Ovary (tissue), 9 donors: ENCODE data around the gene NCOA3. TPM values are rescaled to one million over a fixed set of nuclear protein-coding genes. Genes with fewer than 3 reads are reported as not detected.
A peak's percentile ranks its signal among the peaks of the same experiment; 100 is the strongest.

Experiments used
- DNase-seq, 5 donors: peaks; one replicate each; pipeline ENCODE4 v3.0.0-alpha.2; 2019 to 2020
- H3K27ac ChIP-seq, 2 donors: fragments of 200-600 bp; one replicate each; pipeline versions ENCODE4 v1.5.1 to v1.8.0; 2019 to 2022
- H3K27me3 ChIP-seq: fragments of 200-600 bp; one replicate; pipeline ENCODE4 v1.8.0; 2022
- H3K36me3 ChIP-seq: fragments of 200-600 bp; sonication (generic); one replicate; pipeline ENCODE4 v1.5.1; 2019
- H3K4me1 ChIP-seq: one replicate; pipeline ENCODE4 v1.8.1; 2013; ENCODE audit warnings: mild to moderate bottlenecking, moderate library complexity; ENCODE audit not compliant: insufficient read depth
- H3K4me3 ChIP-seq: fragments of 200-600 bp; sonication (generic); one replicate; pipeline ENCODE4 v1.5.1; 2017
- H3K9me3 ChIP-seq, 2 donors: fragments of 200-600 bp in 1 of 2; sonication (generic) in 1 of 2; one replicate each; pipeline versions ENCODE4 v1.5.1 to v1.8.1; 2013 to 2019; ENCODE audit warnings: mild to moderate bottlenecking in 1 of 2, moderate library complexity in 1 of 2
- CTCF ChIP-seq, 3 donors: fragments of 450-650 bp in 2 of 3; fragments of 200-600 bp in 1 of 3; IDR thresholded peaks; one replicate each; pipeline versions ENCODE4 v1.5.1 to v1.8.0; 2016 to 2022; ENCODE audit warnings: antibody characterized with exemption in 3 of 3, mild to moderate bottlenecking in 1 of 3
- EP300 ChIP-seq: sonication (generic); formaldehyde crosslinking; IDR thresholded peaks from one replicate; pipeline ENCODE4 v1.6.1; 2017; ENCODE audit warnings: antibody characterized with exemption
- POLR2A ChIP-seq: fragments of 450-650 bp; IDR thresholded peaks from one replicate; pipeline ENCODE4 v1.6.1; 2017; ENCODE audit warnings: antibody characterized with exemption, mild to moderate bottlenecking, moderate library complexity
- WGBS, 3 donors: extraction: QIAGEN DNeasy Blood & Tissue Kit in 1 of 3; methylation state at CpG; one replicate each; pipeline versions ENCODE4 v1.1.5 to v1.1.7; 2013 to 2017; 5-methylcytosine and 5-hydroxymethylcytosine counted together
- intact Hi-C, 4 donors: fragments of 100-400 bp; cut with DNase I; formaldehyde crosslinking; loops; one replicate each; pipeline versions ENCODE4 v1.11.0 to v1.15.1; 2022 to 2023
- polyA plus RNA-seq, 2 donors: library from polyadenylated mRNA; stranded (reverse); fragments of 200-250 nt in 1 of 2; fragments of 350-450 nt in 1 of 2; fragmentation: Illumina TruSeq in 1 of 2; extraction: RNeasy Lipid Tissue Mini Kit (QIAGEN cat#74804) in 1 of 2; gene quantifications; one replicate each; pipeline ENCODE4 v1.2.3, GENCODE V29; 2013 to 2014
- total RNA-seq, 7 donors: library from RNA; depleted of rRNA in 2 of 7; stranded (reverse); fragments of >200 nt in 2 of 7; fragmentation: NEBNext Ultra II Directional in 3 of 7; extraction: Animal tissue kit (Norgen Biotek cat#: 25700) in 3 of 7; gene quantifications; one replicate each; pipeline versions ENCODE4 v1.1.0 to v1.2.4, GENCODE V29; 2016 to 2023
- donor health status: DM: no; HTN: no; CAD: no; lungs with moderate emphysema.
- donor health status: DM: no; HTN: no; CAD: no.
- donor health status: Bipolar disorder and iron deficiency.
- donor health status: DM: yes; HTN: yes; CAD: no.
- donor health status: DM: no; HTN: no; CAD: no.
- donor health status: DM: yes; HTN: yes; CAD: no.

The NCOA3 gene
- total and polyA plus RNA-seq, 9 donors = 8.2 to 32.4 (median 25.7) TPM

- no peak for DNase-seq
- no peaks in the 10 kb centered on the region for H3K9me3 ChIP-seq
- 89 to 94% (median 92%) methylated on average over 4 of the region's 4 CpGs for WGBS, 3 donors
- intact Hi-C loops = loop anchor here in 2 of 4 donors (10.0 kb wide), 1 partner anchor 115 kb away; the partner anchor contains the start of gene SULF2 (in 2 of the 2)
- H3K27me3 ChIP-seq = no peaks in the 10 kb centered on the region
- no peaks in the 10 kb centered on the region for H3K4me1 ChIP-seq
- no peaks in the 10 kb centered on the region for H3K36me3 ChIP-seq
- no peak for TF ChIP-seq POLR2A
- TF ChIP-seq EP300 = no peak
- no peak for TF ChIP-seq CTCF (IDR thresholded peaks at IDR 0.05)
- no peak overlapping the region for H3K4me3 ChIP-seq
- no peak overlapping the region for H3K27ac ChIP-seq
Observed at GRCh38 chr20:47669489-47669888, 167.8 kb downstream of the NCOA3 start.

GRCh38 chr20:47669927-47670890 lies 168.5 kb downstream of the NCOA3 start:
- H3K27me3 ChIP-seq = no peaks in the 10 kb centered on the region
- H3K4me3 ChIP-seq = no peak overlapping the region
- no peaks in the 10 kb centered on the region for H3K9me3 ChIP-seq
- no peak overlapping the region for H3K27ac ChIP-seq
- TF ChIP-seq EP300 = no peak
- TF ChIP-seq CTCF (IDR thresholded peaks at IDR 0.05) = no peak
- TF ChIP-seq POLR2A = no peak
- no peaks in the 10 kb centered on the region for H3K36me3 ChIP-seq
- WGBS, 3 donors = 87 to 92% (median 88%) methylated on average over 21 to 22 of the region's 22 CpGs
- H3K4me1 ChIP-seq = no peaks in the 10 kb centered on the region
- intact Hi-C loops = loop anchor here in 3 of 4 donors (5.0 to 10.0 kb wide), 3 partner anchors 115 to 947 kb away; partner anchors contain the start of gene SULF2 (in 3 of the 3)
- no peak for DNase-seq

GRCh38 chr20:47670913-47671312 lies 169.2 kb downstream of the NCOA3 start:
- Histone ChIP-seq H3K4me3 (no peak overlapping the region), H3K9me3 (no peaks in the 10 kb centered on the region), H3K27me3 (no peaks in the 10 kb centered on the region), H3K36me3 (no peaks in the 10 kb centered on the region), H3K27ac (no peak overlapping the region), H3K4me1 (no peaks in the 10 kb centered on the region)
- intact Hi-C loops = loop anchor here in 2 of 4 donors (5.0 to 10.0 kb wide), 3 partner anchors 114 to 946 kb away; partner anchors contain the start of gene SULF2 (in 1 of the 2)
- whole genome bisulfite sequencing, 3 donors = 92 to 96% (median 95%) methylated on average over 10 of the region's 10 CpGs
- TF ChIP-seq POLR2A = no peak
- no peak for TF ChIP-seq CTCF (IDR thresholded peaks at IDR 0.05)
- TF ChIP-seq EP300 = no peak
- DNase-seq = no peak

- H3K27ac ChIP-seq = no peak overlapping the region
- H3K9me3 ChIP-seq = no peaks in the 10 kb centered on the region
- no peaks in the 10 kb centered on the region for H3K27me3 ChIP-seq
- TF ChIP-seq EP300 (no peak), POLR2A (no peak), CTCF (IDR thresholded peaks at IDR 0.05) (no peak)
- no peaks in the 10 kb centered on the region for H3K36me3 ChIP-seq
- no peaks in the 10 kb centered on the region for H3K4me1 ChIP-seq
- DNase-seq = peak in 1 of 5 donors; percentile 15
- WGBS, 3 donors = 86 to 92% (median 90%) methylated on average over 15 of the region's 15 CpGs
- H3K4me3 ChIP-seq = no peak overlapping the region
- intact Hi-C loops = loop anchor here in 2 of 4 donors (5.0 to 10.0 kb wide), 3 partner anchors 113 to 945 kb away; partner anchors contain the start of gene SULF2 (in 1 of the 2)
Observed at GRCh38 chr20:47672166-47672565, 170.5 kb downstream of the NCOA3 start.
